Subcutaneous abdominal adipose tissue (tissue), 5 donors: ENCODE results near the gene GPSM1.

Experiments used
- H3K27ac ChIP-seq: one replicate; pipeline ENCODE4 v1.7.0; 2013; ENCODE audit warnings: low read depth, mild to moderate bottlenecking, inconsistent platforms, low read length, moderate library complexity
- H3K27me3 ChIP-seq, 5 donors: one replicate each; pipeline ENCODE4 v1.7.0; 2013; ENCODE audit warnings: low read length in 5 of 5, inconsistent platforms in 1 of 5; ENCODE audit not compliant: control insufficient read depth in 5 of 5, insufficient read depth in 4 of 5
- H3K36me3 ChIP-seq, 5 donors: one replicate each; pipeline ENCODE4 v1.7.0; 2013; ENCODE audit warnings: low read length in 5 of 5; ENCODE audit not compliant: control insufficient read depth in 5 of 5, insufficient read depth in 5 of 5
- H3K4me1 ChIP-seq, 5 donors: one replicate each; pipeline ENCODE4 v1.7.0; 2013; ENCODE audit warnings: low read length in 5 of 5, mild to moderate bottlenecking in 3 of 5, moderate library complexity in 1 of 5; ENCODE audit not compliant: control insufficient read depth in 5 of 5, insufficient read depth in 5 of 5
- H3K4me3 ChIP-seq, 5 donors: one replicate each; pipeline ENCODE4 v1.7.0; 2013; ENCODE audit warnings: low read length in 5 of 5, low read depth in 1 of 5
- H3K9ac ChIP-seq, 5 donors: one replicate each; pipeline ENCODE4 v1.7.0; 2013; ENCODE audit warnings: low read length in 5 of 5, mild to moderate bottlenecking in 4 of 5, moderate library complexity in 3 of 5
- H3K9me3 ChIP-seq, 5 donors: one replicate each; pipeline ENCODE4 v1.7.0; 2013; ENCODE audit warnings: low read length in 5 of 5; ENCODE audit not compliant: control insufficient read depth in 5 of 5
- donor health status: healthy.
- donor health status: healthy.
- donor health status: healthy.
- donor health status: healthy.
- donor health status: healthy.

GPSM1 gene

DNA sequence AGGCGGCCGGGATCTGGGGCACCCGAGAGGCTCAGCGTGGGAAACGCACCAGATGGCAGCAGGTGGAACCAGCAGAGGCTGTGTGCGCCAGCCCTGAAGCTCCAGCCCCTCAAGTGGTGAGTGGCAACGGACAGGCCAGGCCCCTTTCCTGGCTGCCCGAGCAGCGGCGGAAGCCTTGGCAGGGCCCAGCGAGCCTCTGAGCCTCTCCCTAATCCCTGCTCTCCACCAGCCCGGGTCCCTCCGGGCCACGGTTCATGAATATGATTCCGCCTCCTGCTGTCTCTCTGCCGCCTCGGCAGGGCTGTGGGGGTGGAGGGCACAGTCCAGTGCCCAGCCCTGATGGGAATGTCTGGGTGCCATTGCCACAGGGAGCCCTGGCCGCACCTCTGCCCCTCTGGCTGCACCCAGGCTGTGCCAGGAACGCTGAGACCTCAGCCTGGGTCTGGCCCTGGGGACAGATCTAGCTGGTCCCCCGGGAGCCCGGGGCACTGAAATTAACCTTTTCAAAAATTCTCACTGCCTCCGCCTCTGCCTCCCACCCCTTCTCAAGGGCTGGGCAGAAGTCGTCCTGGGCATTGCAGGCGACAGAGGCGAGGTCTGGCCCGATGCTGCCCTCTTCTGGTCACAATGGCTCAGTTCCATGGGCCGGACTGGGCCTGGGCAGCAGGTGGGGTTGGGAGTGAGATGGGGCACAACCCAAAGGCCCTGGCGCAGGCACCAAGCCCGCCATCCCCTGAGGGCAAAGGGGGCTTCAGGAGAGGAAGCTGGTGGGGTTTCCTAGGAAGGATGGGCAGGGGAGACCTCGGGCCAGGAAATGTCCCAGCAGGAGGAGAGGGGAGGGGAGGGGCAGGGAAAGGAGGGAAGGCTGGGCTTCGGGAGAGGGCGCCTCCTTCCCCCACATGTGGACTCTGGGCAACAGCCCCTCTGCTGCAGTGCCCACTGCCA is 43.8 kb upstream of the GPSM1 start:
- Histone ChIP-seq H3K9ac (peak overlapping the region in 1 of 5 donors; percentile 62), H3K27ac (no peak overlapping the region), H3K9me3 (peaks cover 0 to 10% (median 9%) of the 10 kb centered on the region in 5 donors), H3K36me3 (no peaks in the 10 kb centered on the region), H3K4me1 (peaks cover 0 to 10% (median 7%) of the 10 kb centered on the region in 5 donors), H3K27me3 (peaks cover 14 to 50% (median 41%) of the 10 kb centered on the region in 5 donors), H3K4me3 (peak overlapping the region in 4 of 5 donors; percentile 17 to 49 (median 24))

DNA sequence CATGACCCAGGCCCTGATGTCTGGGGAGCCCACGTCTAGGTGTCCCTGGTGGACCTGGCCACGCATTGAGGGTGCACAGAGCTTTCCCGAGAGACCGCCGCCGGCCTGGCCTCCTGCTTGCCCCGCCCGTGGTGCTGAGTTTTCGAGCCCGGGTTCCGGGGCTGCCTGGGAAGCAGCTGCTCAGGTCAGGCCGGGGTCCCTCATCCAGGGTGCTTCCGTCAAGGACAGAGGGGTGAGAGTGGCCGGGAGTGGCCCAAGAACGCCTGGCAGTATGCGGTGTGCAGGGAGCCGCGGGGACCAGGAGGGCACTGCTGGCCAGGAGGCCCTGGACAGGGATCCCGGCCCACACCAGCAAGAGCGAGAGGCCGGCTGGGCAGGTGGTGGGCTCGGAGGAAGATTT is 43.0 kb upstream of the GPSM1 start:
- Histone ChIP-seq H3K36me3 (no peaks in the 10 kb centered on the region), H3K4me1 (peaks cover 0 to 10% (median 7%) of the 10 kb centered on the region in 5 donors), H3K4me3 (no peak overlapping the region), H3K9me3 (peaks cover 0 to 9% (median 7%) of the 10 kb centered on the region in 5 donors), H3K27me3 (peaks cover 17 to 48% (median 41%) of the 10 kb centered on the region in 5 donors), H3K9ac (no peak overlapping the region), H3K27ac (no peak overlapping the region)

DNA sequence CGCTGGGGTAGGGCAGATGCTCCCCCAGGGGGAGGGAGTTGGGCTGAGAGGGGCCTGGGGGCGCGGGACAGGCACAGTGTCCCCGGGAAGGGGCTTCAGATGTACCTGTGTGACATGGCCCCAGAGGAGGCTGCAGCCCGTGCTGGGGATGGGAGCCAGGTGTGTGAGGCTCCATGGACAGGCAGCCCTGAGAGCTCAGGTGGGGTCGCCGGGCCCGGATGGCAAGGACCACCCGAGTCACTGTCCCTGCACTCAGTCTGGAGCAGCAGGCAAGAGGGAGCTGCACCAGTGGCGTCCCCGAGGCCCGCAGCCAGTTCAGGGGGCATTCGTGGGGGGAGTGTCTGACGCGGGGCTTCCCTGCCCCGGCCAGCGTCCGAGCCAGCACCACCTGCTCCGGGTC is 42.4 kb upstream of the GPSM1 start:
- Histone ChIP-seq H3K36me3 (no peaks in the 10 kb centered on the region), H3K4me1 (peaks cover 0 to 10% (median 7%) of the 10 kb centered on the region in 5 donors), H3K27ac (no peak overlapping the region), H3K9ac (no peak overlapping the region), H3K9me3 (peaks cover 0 to 3% (median under 1%) of the 10 kb centered on the region in 5 donors), H3K4me3 (no peak overlapping the region), H3K27me3 (peaks cover 17 to 43% (median 42%) of the 10 kb centered on the region in 5 donors)

DNA sequence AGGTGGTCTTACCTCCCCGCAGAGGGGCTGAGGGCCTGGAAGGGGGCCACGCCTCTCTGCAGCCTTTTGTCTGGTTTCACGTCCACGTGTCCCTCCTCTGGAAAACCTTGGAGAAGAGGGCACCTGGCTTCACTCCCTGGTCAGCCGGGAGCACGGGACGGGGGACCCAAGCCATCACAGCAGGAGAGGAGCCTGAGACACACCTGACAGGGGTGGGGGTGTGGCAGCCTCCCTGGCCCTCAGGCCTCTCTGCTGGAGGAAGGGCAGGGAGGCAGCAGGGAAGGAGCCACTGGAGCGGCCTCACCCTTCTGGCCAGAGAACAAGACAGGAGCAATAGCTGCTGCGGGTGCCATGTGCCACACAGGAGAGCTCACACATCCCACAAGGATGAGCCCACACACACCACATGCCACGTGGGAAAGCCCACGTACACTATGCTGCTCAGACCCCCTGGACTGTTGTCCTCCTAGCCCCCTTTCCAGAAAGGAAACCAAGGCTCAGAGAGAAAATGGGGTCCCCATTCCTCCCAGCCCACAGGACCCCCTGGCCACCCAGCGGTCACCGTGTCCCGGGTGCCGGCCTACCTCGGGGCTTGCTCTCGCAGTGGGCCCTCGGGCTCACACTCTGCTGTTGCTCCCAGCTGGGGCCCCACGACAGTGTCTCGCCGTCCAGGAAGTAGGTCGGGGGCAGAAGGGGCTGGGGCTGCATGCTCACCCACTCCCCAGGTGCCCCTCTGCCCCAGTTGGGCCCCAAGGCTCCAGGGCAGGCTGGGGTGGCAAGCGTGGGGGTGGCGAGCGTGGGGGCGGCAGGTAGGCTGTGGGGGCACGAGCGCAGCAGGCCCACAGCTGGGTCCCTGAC is 41.6 kb upstream of the GPSM1 start:
- Histone ChIP-seq H3K4me1 (peaks cover 0 to 10% (median 7%) of the 10 kb centered on the region in 5 donors), H3K27ac (no peak overlapping the region), H3K9ac (no peak overlapping the region), H3K4me3 (no peak overlapping the region), H3K27me3 (peaks cover 14 to 43% (median 39%) of the 10 kb centered on the region in 5 donors), H3K36me3 (no peaks in the 10 kb centered on the region), H3K9me3 (no peaks in the 10 kb centered on the region)

- peaks cover 0 to 10% (median 7%) of the 10 kb centered on the region in 5 donors for H3K4me1 ChIP-seq
- H3K4me3 ChIP-seq = no peak overlapping the region
- peaks cover 14 to 43% (median 37%) of the 10 kb centered on the region in 5 donors for H3K27me3 ChIP-seq
- no peaks in the 10 kb centered on the region for H3K36me3 ChIP-seq
- no peak overlapping the region for H3K9ac ChIP-seq
- no peak overlapping the region for H3K27ac ChIP-seq
- no peaks in the 10 kb centered on the region for H3K9me3 ChIP-seq
Measured at GRCh38 chr9:136286359-136286986, 40.9 kb upstream of the GPSM1 start.

DNA sequence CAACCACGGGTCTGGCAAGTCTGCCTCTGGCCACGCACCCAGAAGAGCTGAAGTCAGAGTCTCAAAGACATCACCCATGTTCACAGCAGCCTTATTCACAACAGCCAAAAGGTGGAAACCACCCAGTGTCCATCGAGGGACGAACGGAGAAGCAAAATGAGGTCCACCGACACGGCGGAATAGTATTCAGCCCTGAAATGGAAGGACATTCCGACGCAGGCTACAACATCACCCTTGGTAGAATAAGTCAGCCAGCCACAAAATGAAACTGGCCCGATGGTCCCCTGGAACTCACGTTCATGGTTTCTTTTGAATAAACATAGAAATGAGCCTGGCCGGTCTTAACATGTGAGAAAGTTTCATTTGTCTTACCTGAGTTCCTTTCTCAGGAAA is 40.4 kb upstream of the GPSM1 start:
- H3K27me3 ChIP-seq = peaks cover 14 to 40% (median 36%) of the 10 kb centered on the region in 5 donors
- H3K27ac ChIP-seq = no peak overlapping the region
- H3K9me3 ChIP-seq = no peaks in the 10 kb centered on the region
- peaks cover 0 to 10% (median 7%) of the 10 kb centered on the region in 5 donors for H3K4me1 ChIP-seq
- no peaks in the 10 kb centered on the region for H3K36me3 ChIP-seq
- no peak overlapping the region for H3K9ac ChIP-seq
- no peak overlapping the region for H3K4me3 ChIP-seq

DNA sequence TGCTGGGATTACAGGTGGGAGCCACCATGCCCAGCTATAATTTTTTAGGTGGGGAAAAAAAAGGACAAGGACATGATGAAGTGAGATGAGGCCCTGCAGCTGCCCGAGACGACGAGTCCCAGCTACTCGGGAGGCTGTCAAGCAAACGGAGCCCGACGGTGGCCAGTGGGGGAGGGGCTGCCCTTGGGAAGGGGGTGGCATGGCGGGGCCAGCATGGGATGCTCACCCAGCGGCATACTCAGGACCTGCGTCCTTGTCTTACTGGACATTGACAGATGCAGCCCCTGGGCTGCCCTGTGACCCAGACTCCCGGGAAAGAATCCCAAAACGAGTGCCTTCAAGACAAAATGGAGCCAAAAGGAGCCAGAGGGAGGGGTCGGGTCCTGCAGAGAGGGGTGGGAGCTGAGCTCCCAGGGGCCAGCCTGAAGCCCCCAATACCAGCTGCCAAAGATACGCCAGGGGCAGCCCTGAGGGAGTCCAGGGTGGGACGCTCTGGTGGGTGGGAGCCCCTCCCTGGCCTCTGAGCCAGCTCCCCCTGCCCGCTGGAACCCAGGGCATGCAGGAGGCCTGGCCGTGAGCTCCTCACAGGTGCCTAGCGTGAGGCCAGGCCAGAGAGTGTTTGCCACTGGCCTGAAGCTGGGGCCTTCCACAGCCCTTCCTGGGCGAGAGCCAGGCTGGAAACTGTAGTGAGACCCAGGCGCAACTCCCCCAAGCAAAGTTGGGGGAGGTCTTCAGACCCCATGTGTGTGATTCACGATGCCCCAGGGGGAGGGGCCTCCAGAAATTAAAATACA is 39.2 kb upstream of the GPSM1 start:
- Histone ChIP-seq H3K36me3 (no peaks in the 10 kb centered on the region), H3K9me3 (peaks cover 0 to under 1% (median 0%) of the 10 kb centered on the region in 5 donors), H3K27me3 (peaks cover 14 to 36% (median 32%) of the 10 kb centered on the region in 5 donors), H3K27ac (no peak overlapping the region), H3K9ac (no peak overlapping the region), H3K4me3 (no peak overlapping the region), H3K4me1 (peaks cover 1 to 9% (median 5%) of the 10 kb centered on the region in 5 donors)

DNA sequence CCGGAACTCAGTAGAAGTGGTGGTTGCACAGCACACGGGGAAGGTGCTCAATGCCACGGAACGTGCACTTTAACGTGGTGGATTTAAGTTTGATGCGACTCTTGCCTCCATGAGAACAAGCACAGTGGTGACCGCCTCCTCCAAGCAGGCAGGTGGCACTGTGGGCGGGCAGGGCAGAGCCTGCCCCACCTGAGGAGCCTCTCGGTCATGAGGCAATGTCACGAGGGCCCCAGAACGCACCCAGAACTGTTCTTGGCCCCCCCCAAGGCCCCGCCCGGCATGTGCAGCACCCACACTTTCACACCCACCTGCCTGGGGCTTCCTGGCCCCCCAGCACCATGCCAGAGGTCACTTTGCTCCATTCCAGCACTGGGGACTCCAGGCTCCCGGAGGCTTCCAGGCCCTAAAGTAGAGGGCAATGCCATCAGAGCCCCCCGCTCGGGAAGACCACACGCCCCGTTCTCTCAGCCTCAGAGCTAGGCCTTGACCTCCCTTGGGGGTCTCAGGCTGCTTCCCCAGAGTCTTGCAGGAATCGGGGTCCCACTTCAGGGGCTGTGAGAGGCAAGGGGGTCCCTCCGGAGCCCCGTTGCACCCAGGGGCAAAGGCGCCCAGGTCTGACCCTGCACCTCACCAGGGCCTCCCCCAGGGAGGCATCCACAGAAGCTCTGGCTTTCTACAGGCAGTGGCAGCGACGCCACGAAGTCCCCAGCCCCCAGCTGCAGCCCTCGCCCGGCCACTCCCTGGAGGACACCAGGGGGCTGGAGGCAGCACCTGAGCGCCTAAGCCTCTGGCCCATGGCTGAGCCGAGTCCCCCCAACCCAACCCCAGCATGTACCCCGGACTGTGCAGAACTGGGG is 37.5 kb upstream of the GPSM1 start:
- no peak overlapping the region for H3K4me3 ChIP-seq

More for the DNA sequence above, 37.5 kb upstream of the GPSM1 start:
- H3K27ac ChIP-seq = no peak overlapping the region
- no peaks in the 10 kb centered on the region for H3K36me3 ChIP-seq
- H3K9ac ChIP-seq = no peak overlapping the region
- peaks cover 0 to 2% (median 0%) of the 10 kb centered on the region in 5 donors for H3K4me1 ChIP-seq
- peaks cover 14 to 32% (median 25%) of the 10 kb centered on the region in 5 donors for H3K27me3 ChIP-seq
- peaks cover 0 to 7% (median 0%) of the 10 kb centered on the region in 5 donors for H3K9me3 ChIP-seq
